Endothelial cell of umbilical vein (primary cell): ENCODE measurements around the gene UST. TPM values are rescaled to one million over a fixed set of nuclear protein-coding genes. Genes with fewer than 3 reads are reported as not detected.
"Not testable (repeated sequence)": the region's sequence is repeated elsewhere in the genome, so short reads cannot be mapped to it uniquely, and the experiment has no call there.

Experiments used
- BruUV-seq: library from RNA; stranded (reverse); fragments of 400-500 nt; replicated peaks from 2 replicates; lab custom pipeline; 2021; lab: Mats Ljungman, UMichigan
- CTCF ChIA-PET: fragments of 300-600, 350-600 bp; sonication (Branson Sonifier 250); formaldehyde crosslinking; loops from one replicate; lab custom pipeline; 2021; ENCODE audit warnings: antibody characterized with exemption, inconsistent platforms; lab: Charles Lee
- POLR2A ChIA-PET: fragments of 300-600, 350-600 bp; sonication (Branson Sonifier 250); formaldehyde crosslinking; loops from one replicate; lab custom pipeline; 2021; ENCODE audit warnings: antibody characterized with exemption, inconsistent platforms; lab: Charles Lee
- DNase-seq: peaks from one replicate; pipeline ENCODE4 v3.0.0-alpha.2; 2011; ENCODE audit warnings: low read depth, low spot score
- FAIRE-seq: peaks from 2 replicates; lab custom pipeline; 2011; peaks lifted over from hg19 to GRCh38; lab: Jason Lieb, UNC
- H2AFZ ChIP-seq: 2 replicates; pipeline ENCODE4 v1.6.0; 2012; ENCODE audit warnings: low read depth, low read length, control low read depth, inconsistent platforms
- H3K27ac ChIP-seq: 2 replicates; pipeline ENCODE4 v1.5.1; 2011; ENCODE audit warnings: low read depth, mild to moderate bottlenecking, control low read depth, low read length, moderate library complexity; ENCODE audit not compliant: insufficient read depth
- H3K27me3 ChIP-seq, 2 experiments: 2 replicates each; pipeline versions ENCODE4 v1.6.0 to v1.6.1; 2011; ENCODE audit warnings: low read length in 2 of 2, mixed read lengths in 1 of 2; ENCODE audit not compliant: control insufficient read depth in 2 of 2, insufficient read depth in 2 of 2
- H3K36me3 ChIP-seq, 2 experiments: 2 replicates in 1 of 2; 3 replicates in 1 of 2; pipeline ENCODE4 v1.5.1; 2011; ENCODE audit warnings: low read length in 2 of 2, mild to moderate bottlenecking in 1 of 2, moderate library complexity in 1 of 2; ENCODE audit not compliant: control insufficient read depth in 2 of 2, insufficient read depth in 2 of 2; ENCODE audit errors: extremely low read depth in 1 of 2
- H3K4me1 ChIP-seq: 3 replicates; pipeline ENCODE4 v1.5.1; 2011; ENCODE audit warnings: mild to moderate bottlenecking, low read length; ENCODE audit not compliant: control insufficient read depth, insufficient read depth; ENCODE audit errors: extremely low read depth
- H3K4me2 ChIP-seq: 2 replicates; pipeline ENCODE4 v1.6.1; 2011; ENCODE audit warnings: low read length, control low read depth, mixed read lengths; ENCODE audit not compliant: insufficient read depth
- H3K4me3 ChIP-seq, 3 experiments: fragments of 200-600 bp in 1 of 3; sonication (generic), shearing (Covaris generic) in 1 of 3; replicated peaks in 1 of 3; 2 replicates each; pipeline ENCODE4 v1.5.1; 2011 to 2016; ENCODE audit warnings: control low read depth in 3 of 3, low read length in 3 of 3, mild to moderate bottlenecking in 2 of 3, inconsistent platforms in 1 of 3, low read depth in 1 of 3, moderate library complexity in 1 of 3; ENCODE audit not compliant: insufficient read depth in 1 of 3
- H3K79me2 ChIP-seq: 2 replicates; pipeline ENCODE4 v1.6.0; 2012; ENCODE audit warnings: low read length, inconsistent platforms; ENCODE audit not compliant: control insufficient read depth, insufficient read depth
- H3K9ac ChIP-seq: replicated peaks from 2 replicates; pipeline ENCODE3; 2011; ENCODE audit warnings: low read length, control low read depth; ENCODE audit not compliant: insufficient read depth; ENCODE audit errors: extremely low read depth
- H3K9me1 ChIP-seq: replicated peaks from 3 replicates; pipeline ENCODE4 v1.6.0; 2011; ENCODE audit warnings: mild to moderate bottlenecking, low read length; ENCODE audit not compliant: control insufficient read depth, insufficient read depth; ENCODE audit errors: extremely low read depth
- H3K9me3 ChIP-seq: replicated peaks from 2 replicates; pipeline ENCODE4 v1.5.1; 2012; ENCODE audit warnings: low read length, inconsistent platforms; ENCODE audit not compliant: control insufficient read depth, insufficient read depth
- H4K20me1 ChIP-seq: replicated peaks from 2 replicates; pipeline ENCODE3; 2011; ENCODE audit warnings: mild to moderate bottlenecking, low read length; ENCODE audit not compliant: control insufficient read depth, insufficient read depth; ENCODE audit errors: extremely low read depth
- EZH2 ChIP-seq: IDR thresholded peaks from 2 replicates; pipeline ENCODE4 v1.6.1; 2012; ENCODE audit warnings: borderline replicate concordance, low read depth, mild to moderate bottlenecking, moderate library complexity, low read length, inconsistent platforms; ENCODE audit not compliant: severe bottlenecking
- GATA2 ChIP-seq: IDR thresholded peaks from 2 replicates; pipeline ENCODE4 v1.7.0; 2011; ENCODE audit warnings: low read depth, mild to moderate bottlenecking, moderate library complexity, mixed read lengths, low read length; ENCODE audit not compliant: insufficient read length, insufficient read depth
- MYC ChIP-seq: IDR thresholded peaks from one replicate; pipeline ENCODE4 v1.6.1; 2011; ENCODE audit warnings: mild to moderate bottlenecking, low read depth, low read length
- POLR2A ChIP-seq: IDR thresholded peaks from 2 replicates; pipeline ENCODE4 v1.6.1; 2012; ENCODE audit warnings: low read depth, mild to moderate bottlenecking, control low read depth, low read length
- POLR2AphosphoS5 ChIP-seq: IDR thresholded peaks from 2 replicates; pipeline ENCODE4 v1.6.1; 2012; ENCODE audit warnings: low read depth, mild to moderate bottlenecking, control low read depth, low read length, moderate library complexity; ENCODE audit not compliant: insufficient read depth
- dilution Hi-C: fragments of 300-500 bp; cut with MboI; formaldehyde crosslinking; loops from one replicate; pipeline ENCODE4 v1.15.0; 2019; ENCODE audit warnings: low sequenced_read_pairs; ENCODE audit not compliant: extremely low pct_ligation_motif_present
- intact Hi-C: fragments of 100-400 bp; cut with micrococcal nuclease; formaldehyde crosslinking; loops from one replicate; pipeline ENCODE4 v1.10.0; 2022
- polyA plus RNA-seq, 4 experiments: library from polyadenylated mRNA; depleted of rRNA in 3 of 4; stranded (reverse) in 3 of 4; unstranded in 1 of 4; fragments of >200 nt; gene quantifications; 2 replicates each; pipeline versions ENCODE4 v1.2.1 to v1.2.3, GENCODE V29; 2011 to 2012; ENCODE audit warnings: missing spikeins in 1 of 4
- total RNA-seq: library from RNA; stranded (reverse); gene quantifications from 2 replicates; pipeline ENCODE4 v1.2.3, GENCODE V29; 2021
- TF ChIP-seq, protein P1 (sequence below): IDR thresholded peaks from 2 replicates; pipeline ENCODE4 v1.6.1; 2011; ENCODE audit not compliant: insufficient read depth, insufficient read length
- TF ChIP-seq, protein P2 (sequence below), 2 donors: IDR thresholded peaks; 1 replicate in 1 of 2; 2 replicates in 1 of 2; pipeline ENCODE4 v1.5.1; 2011; ENCODE audit warnings: low read length in 2 of 2, mild to moderate bottlenecking in 2 of 2, moderate library complexity in 2 of 2, control low read depth in 1 of 2, inconsistent platforms in 1 of 2, low read depth in 1 of 2; ENCODE audit not compliant: insufficient read depth in 1 of 2; ENCODE audit errors: extremely low read depth in 1 of 2

Gene UST
- total and polyA plus RNA-seq, 2 donors (not counting 3 experiments of a cell fraction or from before 2014, with no cell fraction given): 0.26 to 0.84 TPM

DNA sequence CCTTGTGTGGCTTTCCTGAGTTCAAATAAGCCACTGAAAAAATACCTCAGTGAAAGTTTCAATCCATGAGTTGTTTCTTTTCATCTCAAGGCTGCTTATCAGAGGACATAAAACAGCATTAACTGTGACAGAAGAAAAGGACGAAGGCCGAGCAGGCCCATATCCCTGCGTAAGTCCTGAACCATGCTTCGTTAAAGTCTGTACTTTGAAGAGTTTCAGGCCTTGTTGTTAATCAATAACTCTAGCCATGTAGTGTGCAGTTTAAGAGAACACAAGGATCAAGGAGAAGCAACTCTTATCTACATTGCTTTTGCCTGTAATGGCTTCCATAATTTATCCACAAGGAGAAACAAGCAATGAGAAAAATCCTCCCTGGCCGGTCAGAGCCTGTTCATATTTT is 165.4 kb downstream of the UST start:
- FAIRE-seq (no peak), DNase-seq (no peak)
- Histone ChIP-seq H4K20me1 (no peaks in the 10 kb centered on the region), H3K9ac (no peak overlapping the region), H3K9me1 (no peaks in the 10 kb centered on the region), H3K36me3 (no peaks in the 10 kb centered on the region), H3K27me3 (no peaks in the 10 kb centered on the region), H3K79me2 (no peaks in the 10 kb centered on the region), H3K4me2 (no peak overlapping the region), H2AFZ (no peak overlapping the region), H3K9me3 (no peaks in the 10 kb centered on the region), H3K27ac (no peak overlapping the region), H3K4me1 (no peaks in the 10 kb centered on the region), H3K4me3 (no peak overlapping the region)
- TF ChIP-seq MYC: no peak
- TF ChIP-seq, protein P1, sequence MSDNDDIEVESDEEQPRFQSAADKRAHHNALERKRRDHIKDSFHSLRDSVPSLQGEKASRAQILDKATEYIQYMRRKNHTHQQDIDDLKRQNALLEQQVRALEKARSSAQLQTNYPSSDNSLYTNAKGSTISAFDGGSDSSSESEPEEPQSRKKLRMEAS: no peak
- TF ChIP-seq GATA2: no peak
- no peak for TF ChIP-seq POLR2AphosphoS5
- no peak for TF ChIP-seq EZH2
- intact Hi-C loops: no loop called here
- CTCF ChIA-PET: no interaction called here
- POLR2A ChIA-PET: no interaction called here
- BruUV-seq: no TSS peak
- dilution Hi-C loops: no loop called here

DNA sequence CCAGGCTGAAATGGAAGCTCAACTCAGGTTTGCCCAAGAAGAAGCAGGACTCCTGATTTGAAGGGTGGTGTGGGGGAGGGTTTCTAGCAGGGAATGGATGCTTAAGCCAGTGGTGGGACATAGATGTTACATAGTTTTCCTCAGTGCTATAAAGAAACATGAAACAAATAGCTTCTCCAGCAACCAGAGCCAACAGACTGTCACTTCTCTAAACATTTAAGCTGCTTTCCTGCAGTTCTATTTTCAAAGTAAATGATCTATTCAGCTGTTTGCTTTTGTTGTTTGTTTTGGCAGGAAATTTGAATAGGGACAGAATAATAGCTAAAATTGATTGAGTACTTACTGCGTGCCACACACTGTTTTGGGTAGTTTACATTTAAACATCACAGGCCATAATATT is 169.0 kb downstream of the UST start:
- Histone ChIP-seq H3K9ac (no peak overlapping the region), H3K9me3 (no peaks in the 10 kb centered on the region), H3K4me3 (no peak overlapping the region), H4K20me1 (no peaks in the 10 kb centered on the region), H3K4me2 (no peak overlapping the region), H3K36me3 (no peaks in the 10 kb centered on the region), H3K9me1 (no peaks in the 10 kb centered on the region), H3K27me3 (no peaks in the 10 kb centered on the region), H3K27ac (no peak overlapping the region), H2AFZ (no peak overlapping the region), H3K79me2 (no peaks in the 10 kb centered on the region), H3K4me1 (no peaks in the 10 kb centered on the region)
- CTCF ChIA-PET: no interaction called here
- TF ChIP-seq POLR2A (no peak), EZH2 (no peak)
- TF ChIP-seq, protein P2, sequence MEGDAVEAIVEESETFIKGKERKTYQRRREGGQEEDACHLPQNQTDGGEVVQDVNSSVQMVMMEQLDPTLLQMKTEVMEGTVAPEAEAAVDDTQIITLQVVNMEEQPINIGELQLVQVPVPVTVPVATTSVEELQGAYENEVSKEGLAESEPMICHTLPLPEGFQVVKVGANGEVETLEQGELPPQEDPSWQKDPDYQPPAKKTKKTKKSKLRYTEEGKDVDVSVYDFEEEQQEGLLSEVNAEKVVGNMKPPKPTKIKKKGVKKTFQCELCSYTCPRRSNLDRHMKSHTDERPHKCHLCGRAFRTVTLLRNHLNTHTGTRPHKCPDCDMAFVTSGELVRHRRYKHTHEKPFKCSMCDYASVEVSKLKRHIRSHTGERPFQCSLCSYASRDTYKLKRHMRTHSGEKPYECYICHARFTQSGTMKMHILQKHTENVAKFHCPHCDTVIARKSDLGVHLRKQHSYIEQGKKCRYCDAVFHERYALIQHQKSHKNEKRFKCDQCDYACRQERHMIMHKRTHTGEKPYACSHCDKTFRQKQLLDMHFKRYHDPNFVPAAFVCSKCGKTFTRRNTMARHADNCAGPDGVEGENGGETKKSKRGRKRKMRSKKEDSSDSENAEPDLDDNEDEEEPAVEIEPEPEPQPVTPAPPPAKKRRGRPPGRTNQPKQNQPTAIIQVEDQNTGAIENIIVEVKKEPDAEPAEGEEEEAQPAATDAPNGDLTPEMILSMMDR (IDR thresholded peaks at IDR 0.05; ENCODE audit: extremely low read depth in 1 of 2, insufficient read depth in 1 of 2, low read depth in 1 of 2, low read length in 2 of 2): no peak
- dilution Hi-C loops: no loop called here
- intact Hi-C loops: no loop called here
- no TSS peak for BruUV-seq
- DNase-seq (no peak), FAIRE-seq (no peak)
- POLR2A ChIA-PET: no interaction called here

GRCh38 chr6:148916485-148916884 is 169.7 kb downstream of the UST start:
- BruUV-seq, H2AFZ ChIP-seq, DNase-seq, H3K9me3 ChIP-seq, POLR2A ChIA-PET, FAIRE-seq, H3K4me1 ChIP-seq, dilution Hi-C loops, H3K27ac ChIP-seq, H3K79me2 ChIP-seq, H3K4me3 ChIP-seq, intact Hi-C loops, CTCF ChIA-PET, H3K36me3 ChIP-seq, H3K9me1 ChIP-seq, H4K20me1 ChIP-seq, H3K9ac ChIP-seq, H3K27me3 ChIP-seq, H3K4me2 ChIP-seq: not testable (repeated sequence)
